WI38 (cell line): ENCODE results near the gene SUDS3.
"Not testable (repeated sequence)": the region's sequence is repeated elsewhere in the genome, so short reads cannot be mapped to it uniquely, and the experiment has no call there.

Experiments used
- H3K4me3 ChIP-seq: 2 replicates; pipeline ENCODE4 v1.5.1; 2011; ENCODE audit warnings: low read depth, mild to moderate bottlenecking, control low read depth, low read length
- CTCF ChIP-seq: IDR thresholded peaks from 2 replicates; pipeline ENCODE4 v1.5.1; 2012; ENCODE audit warnings: low read depth, mild to moderate bottlenecking, control low read depth, low read length

SUDS3 gene

GRCh38 chr12:118398524-118398923, 22.2 kb downstream of the SUDS3 start:
- no peak for TF ChIP-seq CTCF
- H3K4me3 ChIP-seq, result no peak overlapping the region

DNA sequence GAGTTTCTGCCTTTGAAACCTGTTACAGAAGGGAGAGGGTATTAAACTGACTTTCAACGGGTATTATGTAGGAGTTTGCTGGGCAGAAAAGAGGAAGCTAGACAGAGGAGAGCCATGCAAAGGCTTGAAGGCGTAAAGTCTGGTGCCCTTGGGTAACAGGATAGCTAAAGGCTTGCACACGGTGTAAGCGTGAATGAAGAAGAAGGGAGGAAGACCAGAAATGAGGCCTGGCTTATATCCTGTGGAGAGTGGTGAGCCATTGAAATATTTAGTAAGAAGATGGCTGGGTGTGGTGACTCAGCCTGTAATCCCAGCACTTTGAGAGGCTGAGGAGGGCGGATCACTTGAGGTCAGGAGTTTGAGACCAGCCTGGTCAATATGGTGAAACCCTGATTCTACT, 22.6 kb downstream of the SUDS3 start:
- no peak for TF ChIP-seq CTCF
- no peak overlapping the region for H3K4me3 ChIP-seq

DNA sequence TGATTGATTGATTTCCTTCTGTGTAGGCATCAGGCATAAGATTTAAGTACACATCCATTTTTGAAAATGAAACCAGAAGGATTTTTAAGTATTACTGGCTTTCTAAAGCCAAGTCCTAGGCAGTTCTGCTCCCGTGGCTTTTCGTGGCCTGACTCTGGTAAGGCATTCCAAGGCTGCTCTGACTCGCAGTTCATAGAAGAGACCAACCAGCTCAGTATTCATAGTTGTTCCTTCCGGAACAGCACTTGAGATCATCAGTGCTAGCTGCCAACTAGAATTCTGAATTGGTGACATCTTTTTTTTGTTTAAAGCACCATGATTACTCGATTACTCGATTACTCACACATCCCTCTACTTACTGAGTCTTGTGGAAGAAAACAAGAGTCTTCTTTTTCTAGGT, 25.9 kb downstream of the SUDS3 start:
- H3K4me3 ChIP-seq, result no peak overlapping the region
- no peak for TF ChIP-seq CTCF

GRCh38 chr12:118404876-118405521, 28.6 kb downstream of the SUDS3 start:
- peak; percentile 62 for TF ChIP-seq CTCF
- H3K4me3 ChIP-seq, result no peak overlapping the region

DNA sequence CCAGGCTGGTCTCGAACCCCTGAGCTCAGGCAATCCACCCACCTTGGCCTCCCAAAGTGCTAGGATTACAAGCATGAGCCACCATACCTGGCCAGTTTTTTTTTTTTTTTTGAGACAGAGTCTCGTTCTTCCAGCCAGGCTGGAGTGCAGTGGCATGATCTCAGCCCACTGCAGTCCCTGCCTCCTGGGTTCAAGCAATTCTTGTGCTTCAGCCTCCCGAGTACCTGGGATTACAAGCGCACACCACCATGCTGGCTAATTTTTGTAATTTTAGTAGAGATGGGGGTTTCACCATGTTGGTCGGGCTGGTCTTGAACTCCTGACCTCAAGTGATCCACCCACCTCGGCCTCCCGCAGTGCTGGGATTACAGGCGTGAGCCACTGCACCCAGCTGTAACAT, 31.9 kb downstream of the SUDS3 start:
- not testable (repeated sequence) for H3K4me3 ChIP-seq

GRCh38 chr12:118409834-118410233, 33.5 kb downstream of the SUDS3 start:
- no peak overlapping the region for H3K4me3 ChIP-seq
- TF ChIP-seq CTCF, result no peak

GRCh38 chr12:118417942-118418341, 41.6 kb downstream of the SUDS3 start:
- TF ChIP-seq CTCF, result no peak
- H3K4me3 ChIP-seq, result no peak overlapping the region

GRCh38 chr12:118418385-118419057, 42.2 kb downstream of the SUDS3 start:
- no peak for TF ChIP-seq CTCF
- no peak overlapping the region for H3K4me3 ChIP-seq
